HG03280 (cell line): ENCODE measurements around the gene ECI2.
"Not testable (repeated sequence)": the region's sequence is repeated elsewhere in the genome, so short reads cannot be mapped to it uniquely, and the experiment has no call there.

Experiments
- ATAC-seq: cut with Tn5 transposase; IDR thresholded peaks from one replicate; pipeline ENCODE4 v1.9.1; 2021; ENCODE audit warnings: mild to moderate bottlenecking, moderate library complexity; ENCODE audit not compliant: unreplicated experiment

ECI2 gene

GRCh38 chr6:4145083-4145482 is 9.7 kb upstream of the ECI2 start:
- no peak for ATAC-seq

GRCh38 chr6:4139272-4139671 is 3.9 kb upstream of the ECI2 start:
- no peak for ATAC-seq

GRCh38 chr6:4138186-4138585 is 2.8 kb upstream of the ECI2 start:
- no peak for ATAC-seq

- ATAC-seq: no peak
Measured at GRCh38 chr6:4136354-4136831, 1.0 kb upstream of the ECI2 start.

GRCh38 chr6:4135665-4136353 is 434 bp upstream of the ECI2 start:
- ATAC-seq: peak; percentile 76

GRCh38 chr6:4133941-4134838 is 1.2 kb downstream of the ECI2 start:
- ATAC-seq: no peak

- no peak for ATAC-seq
Measured at GRCh38 chr6:4130357-4130987, 4.9 kb downstream of the ECI2 start.

GRCh38 chr6:4129446-4129845 is 5.9 kb downstream of the ECI2 start:
- no peak for ATAC-seq

- ATAC-seq: no peak
Measured at GRCh38 chr6:4128748-4129147, 6.6 kb downstream of the ECI2 start.

- ATAC-seq: no peak
Measured at GRCh38 chr6:4128072-4128471, 7.3 kb downstream of the ECI2 start.

GRCh38 chr6:4125933-4126864 is 9.2 kb downstream of the ECI2 start:
- ATAC-seq: no peak

GRCh38 chr6:4125500-4125899 is 9.9 kb downstream of the ECI2 start:
- no peak for ATAC-seq

- ATAC-seq: no peak
Measured at GRCh38 chr6:4124351-4124750, 11.0 kb downstream of the ECI2 start.

GRCh38 chr6:4115741-4116140 is 19.6 kb downstream of the ECI2 start:
- no peak for ATAC-seq

GRCh38 chr6:4114123-4114522 is 21.3 kb downstream of the ECI2 start:
- no peak for ATAC-seq

- ATAC-seq: no peak
Measured at GRCh38 chr6:4113649-4114048, 21.7 kb downstream of the ECI2 start.

- no peak for ATAC-seq
Measured at GRCh38 chr6:4112366-4112765, 23.0 kb downstream of the ECI2 start.

- ATAC-seq: not testable (repeated sequence)
Measured at GRCh38 chr6:4109363-4109815, 26.0 kb downstream of the ECI2 start.

GRCh38 chr6:4108561-4109093 is 26.7 kb downstream of the ECI2 start:
- no peak for ATAC-seq

GRCh38 chr6:4107873-4108272 is 27.5 kb downstream of the ECI2 start:
- no peak for ATAC-seq
